Suprapubic skin (tissue), 4 donors: ENCODE data around the gene RCOR1. TPM values are rescaled to one million over a fixed set of nuclear protein-coding genes. Genes with fewer than 3 reads are reported as not detected.

ENCODE experiments used
- DNase-seq, 2 donors: peaks; one replicate each; pipeline ENCODE4 v3.0.0-alpha.2; 2019; ENCODE audit warnings: low spot score in 2 of 2
- H3K27ac ChIP-seq: fragments of 200-600 bp; sonication (generic); one replicate; pipeline ENCODE4 v1.5.1; 2019
- H3K27me3 ChIP-seq: fragments of 200-600 bp; sonication (generic); one replicate; pipeline ENCODE4 v1.5.1; 2019
- H3K36me3 ChIP-seq: fragments of 200-600 bp; sonication (generic); one replicate; pipeline ENCODE4 v1.5.1; 2019
- H3K4me1 ChIP-seq: fragments of 200-600 bp; sonication (generic); one replicate; pipeline ENCODE4 v1.5.1; 2019
- H3K4me3 ChIP-seq: fragments of 200-600 bp; sonication (generic); one replicate; pipeline ENCODE4 v1.5.1; 2019; ENCODE audit warnings: mild to moderate bottlenecking
- H3K9me3 ChIP-seq: fragments of 200-600 bp; sonication (generic); one replicate; pipeline ENCODE4 v1.5.1; 2019
- EP300 ChIP-seq: sonication (generic); formaldehyde crosslinking; IDR thresholded peaks from one replicate; pipeline ENCODE4 v1.6.1; 2017; ENCODE audit warnings: antibody characterized with exemption
- POLR2A ChIP-seq, 2 donors: fragments of 450-650 bp; IDR thresholded peaks; one replicate each; pipeline ENCODE4 v1.6.1; 2017; ENCODE audit warnings: antibody characterized with exemption in 2 of 2, mild to moderate bottlenecking in 2 of 2, moderate library complexity in 2 of 2
- POLR2AphosphoS5 ChIP-seq, 3 donors: sonication (generic); formaldehyde crosslinking; IDR thresholded peaks; one replicate each; pipeline ENCODE4 v1.6.1; 2017; ENCODE audit warnings: antibody characterized with exemption in 3 of 3
- WGBS: methylation state at CpG from one replicate; pipeline ENCODE4 v1.1.5; 2018; 5-methylcytosine and 5-hydroxymethylcytosine counted together
- total RNA-seq, 4 donors: library from RNA; depleted of rRNA; stranded (reverse); fragments of >200 nt; gene quantifications; one replicate each; pipeline ENCODE4 v1.1.0, GENCODE V29; 2016
- TF ChIP-seq, protein P1 (sequence below), 2 donors: fragments of 200-600 bp in 1 of 2; fragments of 450-650 bp in 1 of 2; sonication (generic) in 1 of 2; IDR thresholded peaks; one replicate each; pipeline ENCODE4 v1.5.1; 2016 to 2019; ENCODE audit warnings: antibody characterized with exemption in 2 of 2, mild to moderate bottlenecking in 1 of 2, moderate library complexity in 1 of 2

The RCOR1 gene
- total RNA-seq, 4 donors from 2014 or later = 20.6 to 27.7 (median 24.8) TPM

DNA sequence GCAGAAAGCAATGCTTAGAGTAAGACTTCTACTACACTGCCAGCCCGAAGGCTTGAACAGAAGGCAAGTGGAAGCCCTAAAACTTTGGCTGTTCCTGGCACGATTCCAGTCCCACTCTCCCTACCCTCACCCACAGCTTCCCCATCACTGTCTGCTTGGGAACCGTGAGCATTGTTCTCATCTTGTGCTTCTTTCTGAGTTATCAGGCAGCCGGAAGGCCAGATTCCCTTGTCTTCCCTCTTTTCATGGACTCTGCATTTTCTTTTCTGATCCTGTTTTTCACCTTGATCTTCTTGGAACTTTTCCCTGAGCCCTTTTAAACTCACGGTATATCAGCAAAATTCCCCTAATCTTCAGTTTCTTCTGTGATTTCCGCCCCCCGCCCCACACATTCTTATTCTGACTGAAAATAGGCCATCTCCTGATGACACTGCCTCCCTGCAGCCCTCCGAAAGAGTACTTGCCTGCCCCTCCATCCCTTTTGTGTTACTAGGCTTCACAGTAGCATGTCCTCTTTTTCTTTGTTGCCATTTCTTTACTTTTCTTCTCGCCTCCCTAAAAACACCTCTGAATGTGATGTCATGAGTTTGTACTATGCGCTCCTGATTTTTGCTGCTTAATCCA, 29.9 kb downstream of the RCOR1 start:
- Histone ChIP-seq H3K4me1 (peaks cover 5% of the 10 kb centered on the region), H3K9me3 (no peaks in the 10 kb centered on the region), H3K27me3 (no peaks in the 10 kb centered on the region), H3K4me3 (no peak overlapping the region), H3K36me3 (no peaks in the 10 kb centered on the region), H3K27ac (no peak overlapping the region)
- 68% methylated on average over 10 of the region's 10 CpGs for whole genome bisulfite sequencing
- DNase-seq = no peak
- TF ChIP-seq POLR2AphosphoS5 (IDR thresholded peaks at IDR 0.05) (no peak), POLR2A (IDR thresholded peaks at IDR 0.05) (no peak), EP300 (no peak)
- TF ChIP-seq, protein P1, sequence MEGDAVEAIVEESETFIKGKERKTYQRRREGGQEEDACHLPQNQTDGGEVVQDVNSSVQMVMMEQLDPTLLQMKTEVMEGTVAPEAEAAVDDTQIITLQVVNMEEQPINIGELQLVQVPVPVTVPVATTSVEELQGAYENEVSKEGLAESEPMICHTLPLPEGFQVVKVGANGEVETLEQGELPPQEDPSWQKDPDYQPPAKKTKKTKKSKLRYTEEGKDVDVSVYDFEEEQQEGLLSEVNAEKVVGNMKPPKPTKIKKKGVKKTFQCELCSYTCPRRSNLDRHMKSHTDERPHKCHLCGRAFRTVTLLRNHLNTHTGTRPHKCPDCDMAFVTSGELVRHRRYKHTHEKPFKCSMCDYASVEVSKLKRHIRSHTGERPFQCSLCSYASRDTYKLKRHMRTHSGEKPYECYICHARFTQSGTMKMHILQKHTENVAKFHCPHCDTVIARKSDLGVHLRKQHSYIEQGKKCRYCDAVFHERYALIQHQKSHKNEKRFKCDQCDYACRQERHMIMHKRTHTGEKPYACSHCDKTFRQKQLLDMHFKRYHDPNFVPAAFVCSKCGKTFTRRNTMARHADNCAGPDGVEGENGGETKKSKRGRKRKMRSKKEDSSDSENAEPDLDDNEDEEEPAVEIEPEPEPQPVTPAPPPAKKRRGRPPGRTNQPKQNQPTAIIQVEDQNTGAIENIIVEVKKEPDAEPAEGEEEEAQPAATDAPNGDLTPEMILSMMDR (IDR thresholded peaks at IDR 0.05) = no peak

DNA sequence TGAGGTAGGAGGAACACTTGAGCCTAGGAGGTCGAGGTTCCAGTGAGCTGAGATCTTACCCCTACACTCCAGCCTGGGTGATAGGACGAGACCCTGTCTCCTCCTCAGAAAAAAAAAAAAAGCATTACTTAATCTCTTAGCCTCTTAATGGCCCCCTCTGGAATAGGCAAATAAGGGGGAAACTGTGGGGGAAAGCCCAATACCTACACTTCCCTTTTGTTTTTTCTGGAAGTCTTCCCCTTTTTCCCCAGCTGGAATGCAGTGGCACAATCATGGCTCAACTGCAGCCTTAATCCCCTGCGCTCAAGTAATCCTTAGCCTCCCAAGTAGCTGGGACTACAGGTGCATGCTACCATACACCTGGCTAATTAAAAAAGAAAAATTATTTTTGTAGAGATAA, 32.2 kb downstream of the RCOR1 start:
- Histone ChIP-seq H3K27me3 (no peaks in the 10 kb centered on the region), H3K4me1 (peaks cover 12% of the 10 kb centered on the region), H3K27ac (no peak overlapping the region), H3K9me3 (no peaks in the 10 kb centered on the region), H3K36me3 (no peaks in the 10 kb centered on the region), H3K4me3 (no peak overlapping the region)
- no peak for DNase-seq
- TF ChIP-seq POLR2AphosphoS5 (IDR thresholded peaks at IDR 0.05) (no peak), EP300 (no peak), POLR2A (IDR thresholded peaks at IDR 0.05) (no peak)
- TF ChIP-seq, protein P1 (IDR thresholded peaks at IDR 0.05) = no peak
- WGBS = 92% methylated on average over 3 of the region's 3 CpGs

DNA sequence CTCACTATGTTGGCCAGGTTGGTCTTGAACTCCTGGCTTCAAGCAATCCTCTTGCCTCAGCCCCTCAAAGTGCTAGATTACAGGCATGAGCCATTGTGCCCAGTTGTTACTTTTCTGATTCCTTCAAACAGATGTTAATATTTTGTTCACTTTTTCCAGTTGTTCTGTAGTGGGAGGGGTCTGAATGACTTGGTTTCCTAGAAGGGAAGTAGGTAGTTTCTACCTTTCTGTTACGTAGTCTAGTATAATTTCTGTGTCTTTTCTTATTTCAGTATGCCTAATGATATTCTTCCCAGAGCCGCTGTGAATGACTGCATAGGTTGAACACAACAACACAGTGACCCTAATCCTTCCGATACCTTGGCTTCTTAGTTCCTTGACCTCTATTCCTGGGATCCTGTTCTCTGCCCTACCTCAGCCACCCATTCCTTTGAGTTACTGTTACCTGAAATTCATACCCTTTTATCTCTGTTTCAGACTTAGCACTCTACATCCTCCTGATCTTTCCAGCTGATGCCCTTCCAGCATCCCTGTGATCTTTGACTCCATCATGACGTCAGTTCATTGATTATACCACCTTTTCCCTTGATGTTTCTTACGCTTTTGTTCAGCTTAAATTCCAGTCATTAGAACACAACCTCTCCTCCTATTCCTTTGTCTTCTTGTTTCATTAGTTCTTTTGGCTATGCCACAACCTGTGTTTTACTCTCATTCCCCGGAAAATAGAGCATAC, 33.3 kb downstream of the RCOR1 start:
- no peaks in the 10 kb centered on the region for H3K9me3 ChIP-seq
- H3K27me3 ChIP-seq = no peaks in the 10 kb centered on the region
- TF ChIP-seq EP300 (no peak), POLR2A (IDR thresholded peaks at IDR 0.05) (no peak), POLR2AphosphoS5 (IDR thresholded peaks at IDR 0.05) (no peak)
- TF ChIP-seq, protein P1 (IDR thresholded peaks at IDR 0.05) = no peak
- H3K4me1 ChIP-seq = peaks cover 21% of the 10 kb centered on the region
- WGBS = 92% methylated on average over 6 of the region's 6 CpGs
- no peak for DNase-seq
- no peaks in the 10 kb centered on the region for H3K36me3 ChIP-seq
- no peak overlapping the region for H3K4me3 ChIP-seq
- no peak overlapping the region for H3K27ac ChIP-seq

DNA sequence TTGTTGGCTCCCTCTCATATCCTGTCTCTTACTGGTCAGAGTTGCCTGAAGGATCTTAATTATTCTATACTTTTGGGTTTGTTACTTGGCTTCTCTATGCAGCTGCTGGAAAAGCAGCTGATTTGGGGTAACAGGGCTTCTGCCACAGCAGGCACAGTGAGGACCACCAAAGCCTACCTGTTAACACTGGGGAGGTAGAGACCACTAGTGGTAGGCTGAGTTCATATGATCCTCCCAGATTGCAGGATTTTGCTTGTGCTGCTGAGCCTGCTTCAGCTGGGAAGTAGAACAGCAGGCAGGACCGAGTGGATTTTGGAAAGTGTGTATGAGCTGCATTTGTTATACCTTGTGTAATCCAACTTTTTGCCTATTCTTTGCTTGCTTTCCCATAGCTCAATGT, 34.1 kb downstream of the RCOR1 start:
- TF ChIP-seq POLR2A (IDR thresholded peaks at IDR 0.05) = no peak
- TF ChIP-seq, protein P1 (IDR thresholded peaks at IDR 0.05) = no peak
- TF ChIP-seq EP300 = no peak
- no peak for TF ChIP-seq POLR2AphosphoS5 (IDR thresholded peaks at IDR 0.05)
- Histone ChIP-seq H3K36me3 (no peaks in the 10 kb centered on the region), H3K9me3 (no peaks in the 10 kb centered on the region), H3K4me3 (no peak overlapping the region), H3K27me3 (no peaks in the 10 kb centered on the region), H3K4me1 (peaks cover 22% of the 10 kb centered on the region), H3K27ac (no peak overlapping the region)
- WGBS = 75% methylated on average over 1 of the region's 1 CpG
- DNase-seq = no peak

DNA sequence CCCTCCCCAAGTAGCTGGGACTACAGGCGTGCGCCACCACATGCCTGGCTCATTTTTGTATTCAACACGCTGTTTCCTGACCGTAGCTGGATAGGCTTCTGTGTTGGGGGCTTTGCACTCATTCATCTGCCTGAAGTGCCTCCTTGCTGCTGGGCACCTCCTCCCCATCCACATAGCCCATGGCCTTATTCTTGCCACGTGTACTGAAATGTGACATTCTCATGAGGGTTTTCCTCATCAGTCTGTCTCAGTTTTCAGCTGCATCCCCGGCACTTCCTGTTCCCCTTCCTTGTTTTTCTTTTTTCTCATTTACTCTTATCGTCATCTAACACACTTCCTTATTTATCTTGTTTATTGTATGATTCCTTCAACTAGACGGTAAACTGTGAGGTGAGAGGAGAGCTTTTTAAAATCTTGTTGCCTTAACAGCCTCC, 36.6 kb downstream of the RCOR1 start:
- Histone ChIP-seq H3K36me3 (no peaks in the 10 kb centered on the region), H3K9me3 (no peaks in the 10 kb centered on the region), H3K27me3 (no peaks in the 10 kb centered on the region), H3K4me3 (no peak overlapping the region), H3K27ac (no peak overlapping the region), H3K4me1 (peaks cover 18% of the 10 kb centered on the region)
- DNase-seq = no peak
- TF ChIP-seq POLR2A (IDR thresholded peaks at IDR 0.05) (no peak), POLR2AphosphoS5 (IDR thresholded peaks at IDR 0.05) (no peak), EP300 (no peak)
- TF ChIP-seq, protein P1 (IDR thresholded peaks at IDR 0.05) = no peak
- WGBS = 67% methylated on average over 8 of the region's 8 CpGs
